AG09319 (cell line): ENCODE data around the gene HPD.
A peak's percentile ranks its signal among the peaks of the same experiment; 100 is the strongest.
"Not testable (repeated sequence)": the region's sequence is repeated elsewhere in the genome, so short reads cannot be mapped to it uniquely, and the experiment has no call there.

Source experiments
- DNase-seq: peaks from one replicate; pipeline ENCODE4 v3.0.0-alpha.2; 2010; ENCODE audit warnings: low read depth; ENCODE audit errors: extremely low read depth
- CTCF ChIP-seq: IDR thresholded peaks from 2 replicates; pipeline ENCODE4 v1.5.1; 2011; ENCODE audit warnings: low read depth, mild to moderate bottlenecking, inconsistent platforms, low read length, moderate library complexity

HPD gene

GRCh38 chr12:121892673-121893561 lies 34.3 kb upstream of the HPD start:
- TF ChIP-seq CTCF: no peak
- no peak for DNase-seq

GRCh38 chr12:121889661-121890060 lies 31.0 kb upstream of the HPD start:
- DNase-seq: not testable (repeated sequence)

- TF ChIP-seq CTCF: no peak
- no peak for DNase-seq
These were observed 30.6 kb upstream of the HPD start for GRCh38 chr12:121889274-121889624.

GRCh38 chr12:121888478-121889273 lies 30.0 kb upstream of the HPD start, which contains the start of gene PSMD9:
Gene PSMD9 (plus strand): TSS chr12:121888790. CDS start chr12:121888857, 67 bp downstream.
- peak; percentile 96 for DNase-seq
- peak; percentile 79 for TF ChIP-seq CTCF

- TF ChIP-seq CTCF: no peak
These were observed 29.4 kb upstream of the HPD start for GRCh38 chr12:121888083-121888477.

GRCh38 chr12:121885129-121885528 lies 26.5 kb upstream of the HPD start:
- DNase-seq: not testable (repeated sequence)

More at GRCh38 chr12:121888083-121888477, 29.4 kb upstream of the HPD start:
- DNase-seq: no peak

GRCh38 chr12:121883315-121883660 lies 24.6 kb upstream of the HPD start:
- TF ChIP-seq CTCF: no peak
- no peak for DNase-seq

GRCh38 chr12:121876080-121876447 lies 17.4 kb upstream of the HPD start:
- not testable (repeated sequence) for DNase-seq

- TF ChIP-seq CTCF: no peak
- DNase-seq: no peak
These were observed 16.9 kb upstream of the HPD start for GRCh38 chr12:121875582-121875981.
